ENCODE results near the gene AP3D1.
"Not testable (repeated sequence)": the region's sequence is repeated elsewhere in the genome, so short reads cannot be mapped to it uniquely, and the experiment has no call there.

Gene AP3D1

GRCh38 chr19:2150794-2151338, 500 bp downstream of the AP3D1 start:
- DNase-seq (ENCODE audit: low read depth in 3 of 3): no peak

DNA sequence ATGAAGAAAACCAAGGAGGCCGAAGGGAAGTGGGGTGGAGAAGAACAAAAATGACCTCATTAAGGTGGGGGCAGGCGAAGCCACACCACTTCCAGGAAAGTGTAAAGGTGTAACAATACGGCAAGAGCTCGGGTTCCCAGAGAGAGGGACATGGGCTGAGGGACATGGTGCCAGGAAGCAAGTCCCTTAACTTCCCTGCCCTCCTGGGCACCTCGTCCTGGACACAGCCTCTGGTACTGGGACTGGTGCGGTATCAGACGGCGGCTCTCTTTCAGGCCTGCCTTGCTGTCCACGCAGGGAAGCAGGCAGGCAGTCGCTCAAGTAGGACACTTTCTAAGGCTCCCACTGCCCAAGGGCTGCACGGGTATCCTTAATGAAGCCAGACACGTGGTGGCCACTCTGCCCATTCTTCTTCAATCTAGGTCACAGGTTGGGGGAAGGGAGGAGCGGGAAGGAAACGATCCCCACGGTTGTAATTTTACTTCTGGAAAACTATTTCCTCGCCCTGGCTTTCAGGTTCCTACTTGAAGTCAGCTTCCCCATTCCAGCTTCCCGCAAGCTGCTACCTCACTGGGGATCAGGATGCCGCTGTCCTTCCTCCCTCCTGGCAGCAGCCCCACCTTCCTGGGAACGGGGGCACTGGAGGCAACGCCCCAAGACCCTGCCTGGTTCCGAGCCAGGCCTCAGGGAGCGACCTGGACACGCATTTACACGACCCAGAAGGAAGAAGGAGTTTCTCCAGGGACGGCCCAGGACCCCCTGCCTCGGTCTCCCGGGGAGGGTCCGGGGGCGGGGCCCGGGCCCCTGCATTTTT, 1.2 kb downstream of the AP3D1 start:
- no peak for DNase-seq (ENCODE audit: low read depth in 3 of 3)

GRCh38 chr19:2148482-2149135, 2.8 kb downstream of the AP3D1 start:
- DNase-seq (ENCODE audit: low read depth in 3 of 3): no peak

GRCh38 chr19:2145831-2146241, 5.5 kb downstream of the AP3D1 start:
- no peak for DNase-seq (ENCODE audit: low read depth in 3 of 3)

GRCh38 chr19:2144190-2144589, 7.2 kb downstream of the AP3D1 start:
- no peak for DNase-seq (ENCODE audit: low read depth in 3 of 3)

DNA sequence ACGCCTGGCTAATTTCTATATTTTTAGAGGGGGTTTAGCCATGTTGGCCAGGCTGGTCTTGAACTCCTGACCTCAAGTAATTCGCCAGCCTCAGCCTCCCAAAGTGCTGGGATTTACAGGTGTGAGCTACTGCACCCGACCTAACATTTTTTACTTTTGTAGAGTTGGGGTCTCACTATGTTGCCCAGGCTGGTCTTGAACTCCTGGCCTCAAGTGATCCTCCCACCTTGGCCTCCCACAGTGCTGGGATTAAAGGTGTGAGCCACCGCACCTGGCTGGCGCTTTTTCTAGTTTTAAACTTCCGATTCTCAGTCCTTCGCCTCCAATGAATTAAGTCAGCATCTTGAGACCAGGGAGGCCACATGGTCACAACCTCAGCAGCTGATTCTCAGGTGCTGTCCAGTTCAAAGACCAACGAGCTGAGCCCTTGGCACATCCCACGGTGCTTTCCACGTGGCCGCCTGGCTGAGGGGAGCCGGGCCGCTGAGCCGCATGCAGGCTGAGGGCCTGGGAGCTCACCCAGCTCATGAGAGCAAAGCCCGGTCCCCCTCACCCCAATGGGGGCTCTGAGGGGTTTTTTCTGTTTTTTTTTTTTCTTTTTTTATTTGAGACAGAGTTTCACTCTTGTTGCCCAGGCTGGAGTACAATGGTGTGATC, 9.1 kb downstream of the AP3D1 start:
- DNase-seq (ENCODE audit: low read depth in 3 of 3): no peak

- no peak for DNase-seq (ENCODE audit: low read depth in 3 of 3)
Observed at GRCh38 chr19:2140138-2140569, 11.2 kb downstream of the AP3D1 start.

DNA sequence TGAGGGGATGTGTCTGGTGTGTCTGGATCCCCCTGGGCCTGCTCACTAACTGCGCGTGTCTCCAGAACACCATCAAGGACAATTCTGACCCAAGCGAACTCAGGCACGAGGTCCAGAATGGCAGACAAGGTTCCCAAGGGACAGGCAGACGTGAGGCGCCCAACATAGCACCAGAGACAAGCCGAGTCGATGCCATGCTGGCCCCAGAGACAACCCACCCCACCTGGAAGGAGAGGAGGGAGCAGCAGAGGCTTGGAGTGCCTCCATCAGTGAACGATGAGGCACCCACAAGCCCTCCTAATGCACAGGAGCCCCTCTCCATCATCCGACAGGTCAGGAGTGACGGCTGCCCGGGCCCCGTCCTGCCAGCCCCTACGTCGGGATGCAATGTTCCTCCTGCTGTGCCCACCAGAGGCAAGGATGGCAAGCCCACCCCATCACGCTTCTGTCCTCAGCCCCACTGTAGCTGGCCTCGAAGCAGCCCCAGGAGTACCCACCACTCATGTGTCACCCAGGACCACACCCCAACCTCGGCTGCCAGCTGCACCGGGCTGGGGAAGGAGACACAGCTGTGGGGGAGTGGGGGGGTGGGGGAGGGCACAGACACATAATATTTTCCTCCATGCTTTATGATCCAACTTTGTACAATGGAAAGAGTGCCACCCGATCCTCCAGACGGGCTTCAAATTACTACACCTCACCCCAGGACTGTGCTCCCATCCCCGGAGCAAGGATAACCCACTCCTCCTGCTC, 11.8 kb downstream of the AP3D1 start:
- DNase-seq (ENCODE audit: low read depth in 3 of 3): no peak

GRCh38 chr19:2138061-2138728, 13.2 kb downstream of the AP3D1 start:
- DNase-seq (ENCODE audit: low read depth in 3 of 3): no peak

- DNase-seq (ENCODE audit: low read depth in 3 of 3): no peak
Observed at GRCh38 chr19:2136796-2137195, 14.6 kb downstream of the AP3D1 start.

GRCh38 chr19:2135474-2136402, 15.6 kb downstream of the AP3D1 start:
- DNase-seq (ENCODE audit: low read depth in 3 of 3): no peak

- DNase-seq (ENCODE audit: low read depth in 3 of 3): no peak
Observed at GRCh38 chr19:2132731-2133490, 18.5 kb downstream of the AP3D1 start.

GRCh38 chr19:2132191-2132590, 19.2 kb downstream of the AP3D1 start:
- DNase-seq (ENCODE audit: low read depth in 3 of 3): no peak

DNA sequence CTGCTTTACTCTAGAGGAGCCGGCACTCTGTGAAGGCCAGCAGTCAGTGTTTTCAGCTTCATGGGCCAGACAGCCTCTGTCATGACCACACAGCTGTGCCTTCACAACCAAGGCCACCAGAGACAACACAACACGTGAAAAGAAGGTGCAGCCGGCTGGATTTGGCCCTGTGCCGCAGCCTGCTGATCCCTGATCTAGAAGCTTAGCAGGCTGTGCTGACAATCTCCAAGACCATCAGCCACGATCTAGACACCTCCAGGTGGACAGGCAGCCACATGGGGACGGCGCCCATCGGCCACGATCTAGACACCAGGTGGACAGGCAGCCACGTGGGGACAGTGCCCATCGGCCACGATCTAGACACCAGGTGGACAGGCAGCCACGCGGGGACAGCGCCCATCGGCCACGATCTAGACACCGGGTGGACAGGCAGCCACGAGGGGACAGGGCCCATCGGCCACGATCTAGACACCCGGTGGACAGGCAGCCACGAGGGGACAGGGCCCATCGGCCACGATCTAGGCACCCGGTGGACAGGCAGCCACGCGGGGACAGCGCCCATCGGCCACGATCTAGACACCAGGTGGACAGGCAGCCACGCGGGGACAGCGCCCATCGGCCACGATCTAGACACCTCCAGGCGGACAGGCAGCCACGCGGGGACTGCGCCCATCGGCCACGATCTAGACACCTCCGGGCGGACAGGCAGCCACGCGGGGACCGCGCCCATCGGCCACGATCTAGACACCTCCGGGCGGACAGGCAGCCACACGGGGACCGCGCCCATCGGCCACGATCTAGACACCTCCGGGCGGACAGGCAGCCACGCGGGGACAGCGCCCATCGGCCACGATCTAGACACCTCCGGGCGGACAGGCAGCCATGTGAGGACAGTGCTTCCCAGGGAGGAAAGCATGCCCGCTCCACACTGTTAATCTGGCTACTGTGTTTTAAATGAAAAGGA, 20.1 kb downstream of the AP3D1 start:
- DNase-seq (ENCODE audit: low read depth in 3 of 3): not testable (repeated sequence)

DNA sequence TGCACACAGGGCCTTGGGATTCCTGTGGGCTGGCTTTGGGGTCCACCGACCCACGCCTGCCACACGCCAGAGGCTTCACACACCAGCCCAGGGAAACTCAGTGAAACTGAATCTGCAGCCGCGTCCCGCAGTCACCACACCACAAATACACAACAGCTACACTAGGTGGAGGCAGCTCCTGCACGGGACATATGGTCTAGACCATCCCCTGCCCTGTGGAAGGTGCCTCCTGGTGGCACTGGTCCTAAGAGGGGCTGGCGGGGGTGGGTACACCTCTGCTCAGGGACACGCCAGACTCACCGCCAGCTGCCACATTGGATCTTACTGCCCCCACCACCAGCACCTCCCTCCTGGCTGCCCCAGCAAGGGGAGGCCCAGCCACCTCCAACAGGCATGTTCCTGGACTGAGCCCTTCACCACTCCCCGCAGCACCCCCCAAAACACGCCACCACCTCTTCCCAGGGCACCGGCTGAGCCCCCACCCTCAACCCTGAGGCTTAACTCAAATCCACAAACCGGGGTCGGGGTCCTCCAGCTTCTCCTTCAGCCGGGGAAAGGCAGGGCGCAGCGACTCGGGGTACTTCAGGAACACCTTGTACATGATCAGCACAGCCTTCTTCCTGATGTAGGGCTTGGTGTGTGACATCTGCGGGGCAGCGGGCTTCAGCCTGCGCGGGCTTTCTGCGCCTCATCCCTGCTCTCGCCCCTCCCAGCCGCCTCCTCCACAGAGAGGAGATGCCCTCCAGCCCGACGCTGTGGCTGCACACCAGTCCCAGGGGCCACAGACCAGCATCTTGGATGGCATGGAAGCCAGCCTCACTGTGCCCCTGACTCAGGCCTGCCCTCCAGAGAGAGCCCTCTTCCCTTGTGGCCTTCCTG, 21.2 kb downstream of the AP3D1 start:
- no peak for DNase-seq (ENCODE audit: low read depth in 3 of 3)

DNA sequence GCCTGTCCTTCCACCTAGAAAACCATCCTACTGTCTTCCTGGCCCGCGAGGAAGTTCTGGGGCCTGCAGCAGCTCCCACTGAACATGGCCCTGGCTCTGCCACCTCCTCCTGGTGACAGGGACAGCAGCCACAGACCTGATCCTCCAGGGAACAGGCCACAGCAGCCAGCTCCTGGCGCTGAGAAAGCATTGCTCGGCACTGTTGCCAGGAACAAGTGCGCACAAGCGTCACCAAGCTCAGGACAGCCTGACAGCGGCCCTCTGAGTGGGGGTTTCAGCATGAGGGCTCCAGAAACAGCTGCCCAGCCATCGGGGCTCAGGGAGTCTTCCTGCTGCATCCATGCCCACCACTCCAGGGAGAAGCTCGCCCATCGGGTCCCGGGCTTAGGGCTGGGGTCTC, 21.9 kb downstream of the AP3D1 start:
- no peak for DNase-seq (ENCODE audit: low read depth in 3 of 3)

DNA sequence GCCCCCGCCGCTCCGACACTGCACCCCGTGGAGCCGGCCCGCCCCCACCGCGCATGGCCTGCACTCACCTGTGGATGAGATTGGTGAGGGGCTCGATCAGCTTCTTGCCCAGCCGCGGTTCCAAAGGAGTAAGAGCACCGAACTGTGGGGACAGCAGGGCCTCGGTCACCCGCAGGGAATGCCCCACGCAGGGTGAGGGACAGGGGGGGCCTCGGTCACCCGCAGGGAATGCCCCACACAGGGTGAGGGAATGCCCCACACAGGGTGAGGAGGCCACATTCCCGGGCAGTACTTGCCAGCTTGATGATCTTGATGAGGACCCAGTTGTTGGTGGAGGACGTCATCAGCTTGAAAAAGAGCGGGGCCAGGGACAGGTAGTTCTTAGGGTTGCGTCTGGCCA, 22.3 kb downstream of the AP3D1 start:
- DNase-seq (ENCODE audit: low read depth in 3 of 3): no peak

Measured in stimulated activated CD4-positive, alpha-beta T cell treated with anti-CD3 and anti-CD28 coated beads, TNF-alpha, amount 100 ng/mL, for 4 hours (primary cell).